H9 (cell line): ENCODE results near the gene QRICH2. TPM values are rescaled to one million over a fixed set of nuclear protein-coding genes. Genes with fewer than 3 reads are reported as not detected.

Source experiments
- DNase-seq: peaks from one replicate; pipeline ENCODE4 v3.0.0-alpha.2; 2017
- H2AFZ ChIP-seq: one replicate; pipeline ENCODE4 v1.6.1; 2013; ENCODE audit warnings: mild to moderate bottlenecking, low read length, control low read depth, moderate library complexity
- H2AK5ac ChIP-seq: 2 replicates; pipeline ENCODE4 v1.6.1; 2013; ENCODE audit warnings: low read length, control low read depth, mixed read lengths; ENCODE audit not compliant: insufficient read length
- H2BK120ac ChIP-seq: one replicate; pipeline ENCODE4 v1.6.1; 2013; ENCODE audit warnings: low read depth, mild to moderate bottlenecking, low read length, control low read depth, inconsistent platforms; ENCODE audit not compliant: poor library complexity, severe bottlenecking
- H2BK12ac ChIP-seq: 2 replicates; pipeline ENCODE4 v1.6.1; 2013; ENCODE audit warnings: low read length, control low read depth, mixed read lengths, low read depth; ENCODE audit not compliant: insufficient read length
- H2BK15ac ChIP-seq: 2 replicates; pipeline ENCODE4 v1.6.1; 2013; ENCODE audit warnings: low read depth, low read length, control low read depth
- H2BK20ac ChIP-seq: one replicate; pipeline ENCODE4 v1.6.1; 2013; ENCODE audit warnings: low read depth, mild to moderate bottlenecking, low read length, control low read depth, inconsistent platforms; ENCODE audit not compliant: poor library complexity, severe bottlenecking
- H2BK5ac ChIP-seq: 2 replicates; pipeline ENCODE4 v1.6.1; 2013; ENCODE audit warnings: low read length, control low read depth, mixed read lengths; ENCODE audit not compliant: insufficient read length
- H3K14ac ChIP-seq: 2 replicates; pipeline ENCODE4 v1.6.1; 2013; ENCODE audit warnings: low read length, control low read depth; ENCODE audit not compliant: insufficient read depth
- H3K18ac ChIP-seq: 2 replicates; pipeline ENCODE4 v1.6.1; 2013; ENCODE audit warnings: low read depth, mild to moderate bottlenecking, mixed read lengths, low read length, control low read depth; ENCODE audit not compliant: insufficient read length
- H3K23ac ChIP-seq: 2 replicates; pipeline ENCODE4 v1.6.1; 2013; ENCODE audit warnings: low read length, control low read depth, mixed read lengths, low read depth; ENCODE audit not compliant: insufficient read length
- H3K23me2 ChIP-seq: 2 replicates; pipeline ENCODE4 v1.6.1; 2013; ENCODE audit warnings: low read depth, mild to moderate bottlenecking, mixed read lengths, low read length, control low read depth; ENCODE audit not compliant: insufficient read length, poor library complexity, severe bottlenecking
- H3K27ac ChIP-seq: 2 replicates; pipeline ENCODE4 v1.5.1; 2013; ENCODE audit warnings: low read length, control low read depth, mixed read lengths, low read depth; ENCODE audit not compliant: insufficient read length
- H3K27me3 ChIP-seq: 2 replicates; pipeline ENCODE4 v1.6.1; 2013; ENCODE audit warnings: low read length, control low read depth, inconsistent platforms; ENCODE audit not compliant: insufficient read depth
- H3K4ac ChIP-seq: 2 replicates; pipeline ENCODE4 v1.6.1; 2013; ENCODE audit warnings: low read depth, mild to moderate bottlenecking, control low read depth, inconsistent platforms, low read length, moderate library complexity
- H3K4me1 ChIP-seq: 2 replicates; pipeline ENCODE4 v1.6.1; 2013; ENCODE audit warnings: low read length, control low read depth, inconsistent platforms; ENCODE audit not compliant: insufficient read depth
- H3K4me2 ChIP-seq: 2 replicates; pipeline ENCODE4 v1.6.1; 2013; ENCODE audit warnings: low read length, control low read depth, mixed read lengths; ENCODE audit not compliant: insufficient read length, insufficient read depth
- H3K56ac ChIP-seq: 2 replicates; pipeline ENCODE4 v1.6.1; 2013; ENCODE audit warnings: low read depth, mild to moderate bottlenecking, mixed read lengths, low read length, control low read depth; ENCODE audit not compliant: insufficient read length
- H3K79me1 ChIP-seq: 2 replicates; pipeline ENCODE4 v1.6.1; 2013; ENCODE audit warnings: low read depth, mild to moderate bottlenecking, moderate library complexity, low read length, control low read depth, inconsistent platforms; ENCODE audit not compliant: insufficient read depth, poor library complexity, severe bottlenecking
- H3K79me2 ChIP-seq: 2 replicates; pipeline ENCODE4 v1.6.1; 2013; ENCODE audit warnings: low read length, control low read depth, inconsistent platforms; ENCODE audit not compliant: insufficient read depth
- H3K9ac ChIP-seq: 2 replicates; pipeline ENCODE4 v1.6.1; 2013; ENCODE audit warnings: low read length, control low read depth, mixed read lengths; ENCODE audit not compliant: insufficient read length; ENCODE audit errors: extremely low read depth
- H3K9me3 ChIP-seq: one replicate; pipeline ENCODE4 v1.6.1; 2013; ENCODE audit warnings: low read depth, low read length, inconsistent platforms; ENCODE audit not compliant: control insufficient read depth
- H3T11ph ChIP-seq: one replicate; pipeline ENCODE4 v1.6.1; 2013; ENCODE audit warnings: mild to moderate bottlenecking, low read length, control low read depth, inconsistent platforms
- H4K20me1 ChIP-seq: one replicate; pipeline ENCODE4 v1.6.1; 2013; ENCODE audit not compliant: control insufficient read depth, insufficient read length, insufficient read depth
- H4K5ac ChIP-seq: 2 replicates; pipeline ENCODE4 v1.6.1; 2013; ENCODE audit warnings: low read depth, mild to moderate bottlenecking, mixed read lengths, low read length, control low read depth; ENCODE audit not compliant: insufficient read length
- H4K8ac ChIP-seq: replicated peaks from 2 replicates; pipeline ENCODE4 v1.6.1; 2013; ENCODE audit warnings: low read length, control low read depth, mixed read lengths, low read depth; ENCODE audit not compliant: insufficient read length
- H4K91ac ChIP-seq: 2 replicates; pipeline ENCODE4 v1.6.1; 2013; ENCODE audit warnings: low read depth, mild to moderate bottlenecking, moderate library complexity, mixed read lengths, low read length, control low read depth; ENCODE audit not compliant: insufficient read length
- H3K27ac Mint-ChIP-seq, 3 experiments: 2 replicates in 2 of 3; 3 replicates in 1 of 3; pipeline ENCODE4 v1.8.0; 2020 to 2021; ENCODE audit warnings: mixed read lengths in 3 of 3, mild to moderate bottlenecking in 1 of 3, moderate library complexity in 1 of 3
- H3K27me3 Mint-ChIP-seq: 2 replicates; pipeline ENCODE4 v1.8.0; 2021; ENCODE audit warnings: low read depth, mild to moderate bottlenecking, moderate library complexity, mixed read lengths
- H3K36me3 Mint-ChIP-seq, 3 experiments: 2 replicates in 2 of 3; 3 replicates in 1 of 3; pipeline ENCODE4 v1.8.0; 2020 to 2021; ENCODE audit warnings: low read depth in 3 of 3, mixed read lengths in 3 of 3; ENCODE audit not compliant: insufficient read depth in 1 of 3
- H3K4me1 Mint-ChIP-seq, 2 experiments: 2 replicates each; pipeline ENCODE4 v1.8.0; 2020; ENCODE audit warnings: mixed read lengths in 2 of 2
- H3K4me3 Mint-ChIP-seq, 2 experiments: 2 replicates in 1 of 2; 3 replicates in 1 of 2; pipeline ENCODE4 v1.8.0; 2020 to 2021; ENCODE audit warnings: mild to moderate bottlenecking in 2 of 2, mixed read lengths in 2 of 2, moderate library complexity in 1 of 2
- H3K9me3 Mint-ChIP-seq, 2 experiments: 2 replicates in 1 of 2; 3 replicates in 1 of 2; pipeline ENCODE4 v1.8.0; 2020; ENCODE audit warnings: mild to moderate bottlenecking in 2 of 2, mixed read lengths in 2 of 2, moderate library complexity in 1 of 2
- CTCF ChIP-seq: fragments of 200-600 bp; sonication (generic); conservative IDR thresholded peaks from 3 replicates; pipeline ENCODE4 v1.8.0; 2021; ENCODE audit warnings: antibody characterized with exemption, mild to moderate bottlenecking
- WGBS: extraction: QIAGEN DNeasy Blood & Tissue Kit; methylation state at CpG from one replicate; pipeline ENCODE4 v1.1.7; 2013; ENCODE audit warnings: missing lambda C conversion rate, low lambda C conversion rate, mixed read lengths; ENCODE audit not compliant: insufficient read length; ENCODE audit errors: extremely low coverage; 5-methylcytosine and 5-hydroxymethylcytosine counted together
- total RNA-seq: library from RNA; stranded (reverse); gene quantifications from 2 replicates; pipeline ENCODE4 v1.2.1, GENCODE V29; 2021

The QRICH2 gene
- total RNA-seq, 1 experiment from 2014 or later: 3.2 TPM

GRCh38 chr17:76276461-76277299 lies 31.4 kb downstream of the QRICH2 start:
- no peaks in the 10 kb centered on the region for H4K20me1 ChIP-seq
- no peaks in the 10 kb centered on the region for H3K79me1 ChIP-seq
- no peak overlapping the region for H4K8ac ChIP-seq
- H3K56ac ChIP-seq: no peak overlapping the region
- no peak overlapping the region for H2AFZ ChIP-seq
- no CpG with 5 or more reads among the region's 19 CpGs for WGBS
- no peak overlapping the region for H2BK20ac ChIP-seq
- H2AK5ac ChIP-seq: no peak overlapping the region
- H3K79me2 ChIP-seq: no peaks in the 10 kb centered on the region
- no peak overlapping the region for H2BK120ac ChIP-seq
- Mint-ChIP-seq H3K9me3 (no peaks in the 10 kb centered on the region), H3K27me3 (peaks cover 1% of the 10 kb centered on the region; the same call in 1 of the 2 replicates), H3K36me3 (no peaks in the 10 kb centered on the region), H3K27ac (peak overlapping the region; percentile 81 to 94 (median 92); a peak in 4 of 7 replicates), H3K4me3 (no peak overlapping the region), H3K4me1 (peaks cover 6 to 21% of the 10 kb centered on the region in 2 experiments)
- no peak overlapping the region for H3K9ac ChIP-seq
- no peak overlapping the region for H3K4me2 ChIP-seq
- no peaks in the 10 kb centered on the region for H3K9me3 ChIP-seq
- H3K4me1 ChIP-seq: no peaks in the 10 kb centered on the region; the same call in 1 of the 2 replicates
- H3K4ac ChIP-seq: no peak overlapping the region
- no peak overlapping the region for H3K18ac ChIP-seq
- no peak overlapping the region for H4K91ac ChIP-seq
- H2BK5ac ChIP-seq: no peak overlapping the region
- DNase-seq: no peak
- no peak overlapping the region for H4K5ac ChIP-seq
- H2BK12ac ChIP-seq: no peak overlapping the region
- H2BK15ac ChIP-seq: no peak overlapping the region
- no peak overlapping the region for H3K27ac ChIP-seq
- H3K23ac ChIP-seq: no peak overlapping the region
- no peak for TF ChIP-seq CTCF
- no peak overlapping the region for H3T11ph ChIP-seq
- H3K23me2 ChIP-seq: no peaks in the 10 kb centered on the region
- H3K27me3 ChIP-seq: no peaks in the 10 kb centered on the region
- H3K14ac ChIP-seq: no peak overlapping the region
